ENCODE results near the gene WDR20. TPM values are rescaled to one million over a fixed set of nuclear protein-coding genes. Genes with fewer than 3 reads are reported as not detected.

WDR20 gene
- total and polyA plus RNA-seq, 2 donors (not counting 1 experiment from before 2014, with no cell fraction given): 12.4 to 64.0 TPM

DNA sequence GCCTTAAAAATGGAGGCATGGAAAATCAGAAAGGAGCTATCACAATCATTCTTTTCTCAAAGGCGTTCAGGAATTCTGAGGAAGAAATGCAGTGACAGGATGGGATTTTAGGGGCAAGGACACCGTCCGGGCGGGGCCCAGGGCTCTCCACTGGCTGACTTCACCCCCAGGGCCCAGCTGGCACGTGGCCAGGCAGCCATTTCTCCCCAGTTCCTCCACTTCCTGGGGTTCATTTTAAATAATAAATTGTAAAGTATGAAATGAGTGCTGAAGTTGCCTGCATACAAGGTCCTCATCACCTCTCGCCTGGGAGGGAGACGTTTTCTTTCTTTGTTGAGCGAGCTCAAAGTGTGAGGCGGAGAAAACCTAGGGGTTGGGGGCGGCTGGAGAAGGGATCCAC, 73.8 kb downstream of the WDR20 start:
- intact Hi-C loops (cut with micrococcal nuclease): no loop called here
- CTCF ChIA-PET: no interaction called here
- no peak overlapping the region for H3K4me3 Mint-ChIP-seq
- H3K4me2 ChIP-seq (replicated peaks; ENCODE audit: low read depth, low read length, poor library complexity, severe bottlenecking): no peak overlapping the region
- H3K27ac Mint-ChIP-seq: no peak overlapping the region
- WGBS (ENCODE audit: insufficient coverage): 100% methylated on average over 2 of the region's 10 CpGs
- POLR2A ChIA-PET: no interaction called here
- H4K20me1 ChIP-seq (ENCODE audit: control insufficient read depth, insufficient read depth, low read length, poor library complexity, severe bottlenecking): peaks cover 85% of the 10 kb centered on the region
- H3K4me1 ChIP-seq (ENCODE audit: control insufficient read depth in 2 of 2, insufficient read depth in 2 of 2, low read length in 2 of 2): no peaks in the 10 kb centered on the region
- no peak overlapping the region for H3K27ac ChIP-seq (ENCODE audit: low read length in 2 of 2)
- H3K79me2 ChIP-seq (ENCODE audit: control insufficient read depth, insufficient read depth, low read length): no peaks in the 10 kb centered on the region
- no peaks in the 10 kb centered on the region for H3K27me3 Mint-ChIP-seq
- peaks cover 0 to 45% of the 10 kb centered on the region in 2 experiments for H3K36me3 ChIP-seq (replicated peaks in 1 of 2; ENCODE audit: control extremely low read depth in 1 of 2, control insufficient read depth in 1 of 2, extremely low read depth in 1 of 2, insufficient read depth in 2 of 2, low read length in 1 of 2)
- no peak overlapping the region for H3K4me3 ChIP-seq (ENCODE audit: control extremely low read depth in 1 of 5, extremely low read depth in 1 of 5, insufficient read depth in 1 of 5, low read depth in 2 of 5, low read length in 4 of 5)
- H3K9me3 ChIP-seq (ENCODE audit: control extremely low read depth in 1 of 3, control insufficient read depth in 2 of 3, insufficient read depth in 1 of 3, low read length in 2 of 3): no peaks in the 10 kb centered on the region
- H3K4me1 Mint-ChIP-seq: no peaks in the 10 kb centered on the region
- DNase-seq (no peak), ATAC-seq (ENCODE audit: low read depth) (no peak)
- H3K9me3 Mint-ChIP-seq (ENCODE audit: insufficient read depth): no peaks in the 10 kb centered on the region
- H3K27me3 ChIP-seq (replicated peaks in 1 of 4; ENCODE audit: control extremely low read depth in 1 of 4, control insufficient read depth in 3 of 4, insufficient read depth in 4 of 4, low read length in 3 of 4): no peaks in the 10 kb centered on the region
- H2AFZ ChIP-seq (ENCODE audit: insufficient read depth, low read depth, low read length, poor library complexity, severe bottlenecking): no peak overlapping the region
- no peak for TF ChIP-seq EZH2 (IDR thresholded peaks at IDR 0.05; ENCODE audit: borderline replicate concordance, insufficient read depth, low read depth, low read length, poor library complexity, severe bottlenecking)
- no peak for TF ChIP-seq CTCF (IDR thresholded peaks at IDR 0.05)
- H3K9ac ChIP-seq (ENCODE audit: low read length): no peak overlapping the region

DNA sequence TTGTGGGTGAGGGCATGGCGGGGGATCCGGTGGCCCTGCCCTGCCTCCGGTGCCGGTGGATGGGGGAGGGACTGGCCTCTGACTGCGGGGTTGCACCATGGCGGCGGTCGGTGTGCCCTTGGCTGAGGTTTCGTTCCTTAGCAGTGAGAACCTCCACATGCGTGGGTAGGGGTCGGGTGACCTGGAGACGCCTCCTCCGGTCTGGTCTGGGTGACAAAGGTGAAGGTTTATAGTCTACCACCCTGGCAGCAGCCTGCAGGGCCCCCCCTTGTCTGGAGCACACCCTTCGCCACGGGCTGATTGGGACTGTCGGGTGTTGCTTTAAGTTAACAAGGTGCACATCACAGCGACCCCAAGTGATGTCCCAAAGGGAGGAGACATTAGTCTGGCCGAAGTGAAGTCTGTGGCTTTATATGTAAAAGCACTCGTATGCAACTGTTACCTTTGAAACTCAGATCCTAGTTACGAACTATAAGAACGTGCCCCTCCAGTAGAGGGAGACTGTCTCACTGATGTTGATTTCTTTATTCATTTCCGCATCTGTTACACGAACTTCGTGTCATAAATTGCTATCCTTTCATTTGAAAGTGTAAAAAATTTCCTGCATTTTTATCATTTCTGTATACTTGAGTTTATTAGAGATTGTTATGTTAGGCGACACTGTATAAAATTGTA, 74.4 kb downstream of the WDR20 start:
- no peaks in the 10 kb centered on the region for H3K79me2 ChIP-seq (ENCODE audit: control insufficient read depth, insufficient read depth, low read length)
- H3K4me2 ChIP-seq (replicated peaks; ENCODE audit: low read depth, low read length, poor library complexity, severe bottlenecking): no peak overlapping the region
- TF ChIP-seq EZH2 (IDR thresholded peaks at IDR 0.05; ENCODE audit: borderline replicate concordance, insufficient read depth, low read depth, low read length, poor library complexity, severe bottlenecking) (no peak), CTCF (IDR thresholded peaks at IDR 0.05) (no peak)
- ChIA-PET CTCF (interaction anchor here (1.7 kb wide), 1 partner anchor 16 kb away, joined by 4 read pairs; no protein-coding TSS in a partner anchor), POLR2A (no interaction called here)
- 95% methylated on average over 19 of the region's 25 CpGs for WGBS (ENCODE audit: insufficient coverage)
- intact Hi-C loops (cut with micrococcal nuclease): no loop called here
- Mint-ChIP-seq H3K27me3 (no peaks in the 10 kb centered on the region), H3K4me1 (peaks cover 3% of the 10 kb centered on the region), H3K4me3 (no peak overlapping the region), H3K27ac (no peak overlapping the region), H3K9me3 (ENCODE audit: insufficient read depth) (no peaks in the 10 kb centered on the region)
- ATAC-seq (ENCODE audit: low read depth) (no peak), DNase-seq (no peak)
- no peak overlapping the region for H3K9ac ChIP-seq (ENCODE audit: low read length)
- peaks cover 90% of the 10 kb centered on the region for H4K20me1 ChIP-seq (ENCODE audit: control insufficient read depth, insufficient read depth, low read length, poor library complexity, severe bottlenecking)
- H3K36me3 ChIP-seq (replicated peaks in 1 of 2; ENCODE audit: control extremely low read depth in 1 of 2, control insufficient read depth in 1 of 2, extremely low read depth in 1 of 2, insufficient read depth in 2 of 2, low read length in 1 of 2): peaks cover 0 to 40% of the 10 kb centered on the region in 2 experiments
- H2AFZ ChIP-seq (ENCODE audit: insufficient read depth, low read depth, low read length, poor library complexity, severe bottlenecking): no peak overlapping the region
- peaks cover 0 to 2% of the 10 kb centered on the region in 2 donors for H3K4me1 ChIP-seq (ENCODE audit: control insufficient read depth in 2 of 2, insufficient read depth in 2 of 2, low read length in 2 of 2)
- no peak overlapping the region for H3K4me3 ChIP-seq (ENCODE audit: control extremely low read depth in 1 of 5, extremely low read depth in 1 of 5, insufficient read depth in 1 of 5, low read depth in 2 of 5, low read length in 4 of 5)
- H3K27me3 ChIP-seq (replicated peaks in 1 of 4; ENCODE audit: control extremely low read depth in 1 of 4, control insufficient read depth in 3 of 4, insufficient read depth in 4 of 4, low read length in 3 of 4): no peaks in the 10 kb centered on the region
- no peaks in the 10 kb centered on the region for H3K9me3 ChIP-seq (ENCODE audit: control extremely low read depth in 1 of 3, control insufficient read depth in 2 of 3, insufficient read depth in 1 of 3, low read length in 2 of 3)
- H3K27ac ChIP-seq (ENCODE audit: low read length in 2 of 2): no peak overlapping the region
